Hepatocyte (in vitro differentiated cells): ENCODE measurements around the gene CDH15.

Source experiments
- EZH2 ChIP-seq: fragments of 200-600 bp; sonication (generic); IDR thresholded peaks from 2 replicates; pipeline ENCODE4 v1.6.1; 2016; ENCODE audit warnings: antibody characterized with exemption, mild to moderate bottlenecking, borderline replicate concordance
- EZH2phosphoT487 ChIP-seq: fragments of 200-600 bp; sonication (generic); IDR thresholded peaks from one replicate; pipeline ENCODE4 v1.6.1; 2018; ENCODE audit warnings: antibody characterized with exemption, mild to moderate bottlenecking, low read depth, moderate library complexity; ENCODE audit not compliant: unreplicated experiment, severe bottlenecking
- TF ChIP-seq, protein P1 (sequence below): fragments of 200-600 bp; sonication (generic); IDR thresholded peaks from 2 replicates; pipeline ENCODE4 v1.5.1; 2016; ENCODE audit warnings: antibody characterized with exemption, mild to moderate bottlenecking; ENCODE audit not compliant: poor library complexity

DNA sequence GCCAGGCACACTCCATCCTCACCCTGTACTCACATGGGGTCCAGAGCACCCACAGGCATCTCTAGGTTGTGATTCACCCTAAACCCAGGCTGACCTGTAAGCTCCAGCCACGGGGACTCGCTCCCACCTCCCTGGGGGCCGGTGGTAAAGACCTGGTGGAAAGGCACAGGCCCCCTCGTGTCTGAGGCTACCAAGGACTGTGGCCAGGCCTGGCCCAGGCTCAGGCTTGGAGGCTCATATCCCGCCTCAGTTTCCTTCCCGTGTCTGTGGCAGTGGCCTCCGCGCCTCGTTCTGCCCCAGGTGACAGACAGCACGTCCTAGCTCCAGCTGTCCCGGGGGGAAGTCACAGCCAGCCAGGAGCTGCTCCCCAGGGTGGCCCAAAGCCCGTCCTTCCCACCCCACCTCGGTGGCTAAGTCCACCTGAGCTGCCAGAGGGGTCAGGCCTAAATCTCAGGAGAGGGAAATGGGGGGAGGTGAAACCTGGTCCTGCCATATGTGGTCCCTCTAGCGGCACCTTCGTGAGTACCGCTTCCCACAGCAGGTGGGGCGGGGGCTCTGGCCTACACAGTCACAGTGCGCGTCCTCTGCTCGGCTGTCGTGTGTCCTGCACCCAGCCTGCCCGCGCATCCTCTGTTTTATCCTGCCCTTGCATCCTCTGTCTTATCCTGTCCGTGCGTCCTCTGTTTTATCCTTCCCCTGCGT is 12.6 kb downstream of the CDH15 start:
- TF ChIP-seq, protein P1, sequence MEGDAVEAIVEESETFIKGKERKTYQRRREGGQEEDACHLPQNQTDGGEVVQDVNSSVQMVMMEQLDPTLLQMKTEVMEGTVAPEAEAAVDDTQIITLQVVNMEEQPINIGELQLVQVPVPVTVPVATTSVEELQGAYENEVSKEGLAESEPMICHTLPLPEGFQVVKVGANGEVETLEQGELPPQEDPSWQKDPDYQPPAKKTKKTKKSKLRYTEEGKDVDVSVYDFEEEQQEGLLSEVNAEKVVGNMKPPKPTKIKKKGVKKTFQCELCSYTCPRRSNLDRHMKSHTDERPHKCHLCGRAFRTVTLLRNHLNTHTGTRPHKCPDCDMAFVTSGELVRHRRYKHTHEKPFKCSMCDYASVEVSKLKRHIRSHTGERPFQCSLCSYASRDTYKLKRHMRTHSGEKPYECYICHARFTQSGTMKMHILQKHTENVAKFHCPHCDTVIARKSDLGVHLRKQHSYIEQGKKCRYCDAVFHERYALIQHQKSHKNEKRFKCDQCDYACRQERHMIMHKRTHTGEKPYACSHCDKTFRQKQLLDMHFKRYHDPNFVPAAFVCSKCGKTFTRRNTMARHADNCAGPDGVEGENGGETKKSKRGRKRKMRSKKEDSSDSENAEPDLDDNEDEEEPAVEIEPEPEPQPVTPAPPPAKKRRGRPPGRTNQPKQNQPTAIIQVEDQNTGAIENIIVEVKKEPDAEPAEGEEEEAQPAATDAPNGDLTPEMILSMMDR, result no peak
- TF ChIP-seq EZH2, result no peak
- TF ChIP-seq EZH2phosphoT487, result no peak
